Measurements from ENCODE around the gene HEPN1.

Gene HEPN1

DNA sequence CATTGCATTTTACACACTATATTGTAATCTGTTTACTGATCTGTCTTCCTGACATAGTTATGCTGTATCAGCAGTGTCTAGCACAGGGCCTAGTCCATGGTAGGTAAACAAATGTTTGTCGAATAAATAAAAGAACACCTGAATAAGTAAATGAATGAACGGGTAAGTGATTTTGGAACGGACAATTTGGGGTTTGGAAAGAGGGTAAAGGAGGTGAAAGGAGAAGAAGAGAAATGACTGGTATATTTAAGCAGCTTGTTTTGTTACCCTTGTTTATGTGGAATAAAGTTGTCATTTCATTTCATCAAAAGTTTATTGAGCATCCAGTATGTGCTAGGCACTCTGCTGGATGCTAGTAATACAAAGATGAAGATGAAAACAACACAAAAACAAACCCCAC is at the start of gene HEPN1:
Gene HEPN1, plus strand, starts transcription at position 301 of the 400 bp plus-strand sequence.
- DNase-seq (ENCODE audit: low read depth) = no peak

- DNase-seq (ENCODE audit: low read depth) = no peak
Observed at GRCh38 chr11:124869331-124869730, 49.7 kb upstream of the HEPN1 start.

- DNase-seq (ENCODE audit: low read depth) = no peak
Observed at GRCh38 chr11:124869856-124870387, 49.1 kb upstream of the HEPN1 start.

- no peak for DNase-seq (ENCODE audit: low read depth)
Observed at GRCh38 chr11:124870430-124870829, 48.6 kb upstream of the HEPN1 start.

GRCh38 chr11:124872280-124872679 is 46.8 kb upstream of the HEPN1 start:
- no peak for DNase-seq (ENCODE audit: low read depth)

- DNase-seq (ENCODE audit: low read depth) = no peak
Observed at GRCh38 chr11:124872741-124873140, 46.3 kb upstream of the HEPN1 start.

- DNase-seq (ENCODE audit: low read depth) = no peak
Observed at GRCh38 chr11:124873951-124874350, 45.1 kb upstream of the HEPN1 start.

GRCh38 chr11:124874571-124875255 is 44.3 kb upstream of the HEPN1 start:
- no peak for DNase-seq (ENCODE audit: low read depth)

GRCh38 chr11:124875401-124875800 is 43.6 kb upstream of the HEPN1 start:
- DNase-seq (ENCODE audit: low read depth) = no peak

- DNase-seq (ENCODE audit: low read depth) = peak; percentile 75
Observed at GRCh38 chr11:124875943-124876817, 42.9 kb upstream of the HEPN1 start.

- DNase-seq (ENCODE audit: low read depth) = no peak
Observed at GRCh38 chr11:124876818-124877630, 42.0 kb upstream of the HEPN1 start.

DNA sequence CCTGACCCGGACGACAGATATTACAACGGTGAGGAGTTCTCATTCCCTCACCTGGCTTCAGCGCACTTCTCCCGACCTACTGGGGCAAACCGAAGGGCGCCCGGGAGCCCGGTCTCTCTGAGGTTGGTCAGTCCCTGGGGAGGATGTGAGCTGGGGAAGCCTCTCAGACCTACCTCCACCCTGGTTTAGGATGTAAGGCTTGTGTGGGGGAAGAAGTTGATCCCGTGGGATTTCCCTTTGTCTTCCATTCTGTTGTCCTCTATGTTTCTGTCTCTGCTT is 41.5 kb upstream of the HEPN1 start:
- no peak for DNase-seq (ENCODE audit: low read depth)

DNA sequence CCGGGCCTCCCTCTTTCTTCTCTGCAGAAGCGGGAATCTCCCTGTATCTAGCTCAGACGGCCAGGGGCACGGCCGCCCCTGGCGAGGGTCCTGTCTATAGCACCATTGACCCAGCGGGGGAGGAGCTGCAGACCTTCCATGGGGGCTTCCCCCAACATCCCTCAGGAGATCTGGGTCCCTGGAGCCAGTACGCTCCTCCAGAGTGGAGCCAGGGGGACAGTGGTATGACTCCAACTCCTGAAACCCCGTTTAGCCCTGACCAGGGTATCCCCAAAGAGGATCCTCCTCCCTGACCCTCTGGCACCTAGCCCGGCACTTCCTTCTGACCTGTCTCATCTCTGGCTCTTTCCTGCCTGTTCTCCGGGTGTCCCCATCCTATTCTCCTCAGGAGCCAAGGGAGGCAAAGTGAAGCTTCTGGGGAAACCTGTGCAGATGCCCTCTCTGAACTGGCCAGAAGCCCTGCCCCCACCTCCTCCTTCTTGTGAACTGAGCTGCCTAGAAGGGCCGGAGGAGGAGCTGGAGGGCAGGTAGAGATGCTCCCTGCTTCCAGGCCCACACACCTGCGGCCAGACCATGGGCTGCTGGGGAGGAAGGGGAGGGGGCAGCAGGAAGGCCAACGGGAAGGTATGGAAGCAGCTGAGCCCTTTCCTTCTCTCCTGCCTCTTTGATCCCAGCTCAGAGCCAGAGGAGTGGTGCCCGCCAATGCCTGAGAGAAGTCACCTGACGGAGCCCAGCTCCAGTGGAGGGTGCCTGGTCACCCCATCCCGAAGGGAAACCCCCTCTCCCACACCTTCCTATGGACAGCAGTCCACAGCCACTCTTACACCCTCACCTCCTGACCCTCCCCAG is 40.9 kb upstream of the HEPN1 start:
- DNase-seq (ENCODE audit: low read depth) = no peak

GRCh38 chr11:124878759-124879492 is 40.1 kb upstream of the HEPN1 start:
- no peak for DNase-seq (ENCODE audit: low read depth)

DNA sequence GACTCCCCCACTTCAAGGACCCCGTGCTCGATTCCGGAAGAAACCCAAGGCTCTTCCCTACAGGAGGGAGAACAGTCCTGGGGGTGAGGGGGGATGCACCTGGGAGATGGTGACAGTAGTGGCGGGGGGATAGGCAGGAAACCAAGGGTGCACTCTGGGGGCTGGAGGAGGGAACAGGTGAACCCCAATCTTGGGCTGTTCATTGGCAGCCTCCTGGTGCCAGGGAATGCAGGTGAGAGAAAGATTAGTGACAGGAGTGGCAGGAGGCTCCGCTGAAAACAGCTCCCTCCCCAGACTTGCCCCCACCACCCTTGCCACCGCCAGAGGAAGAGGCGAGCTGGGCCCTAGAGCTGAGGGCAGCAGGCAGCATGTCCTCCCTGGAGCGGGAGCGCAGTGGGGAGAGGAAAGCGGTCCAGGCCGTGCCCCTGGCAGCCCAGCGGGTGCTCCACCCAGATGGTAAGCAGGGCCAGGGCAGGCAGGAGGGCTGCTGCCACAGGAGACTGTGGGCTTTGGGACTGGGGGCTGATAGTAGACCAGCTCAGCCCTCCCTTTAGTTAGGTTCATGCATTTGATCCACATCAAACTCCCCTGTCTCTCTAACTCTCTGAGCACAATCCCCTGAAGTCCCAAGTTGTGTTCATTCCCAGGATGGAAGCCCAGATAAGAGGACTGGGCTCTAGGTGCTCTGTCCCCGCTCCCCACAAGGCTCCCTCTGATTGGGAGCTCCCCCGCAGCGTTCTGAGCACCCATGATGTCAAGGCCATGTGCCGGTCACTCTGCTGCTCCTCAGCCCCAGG is 39.4 kb upstream of the HEPN1 start:
- DNase-seq (ENCODE audit: low read depth) = no peak

- no peak for DNase-seq (ENCODE audit: low read depth)
Observed at GRCh38 chr11:124880290-124880611, 38.8 kb upstream of the HEPN1 start.

- no peak for DNase-seq (ENCODE audit: low read depth)
Observed at GRCh38 chr11:124880958-124881357, 38.1 kb upstream of the HEPN1 start.

DNA sequence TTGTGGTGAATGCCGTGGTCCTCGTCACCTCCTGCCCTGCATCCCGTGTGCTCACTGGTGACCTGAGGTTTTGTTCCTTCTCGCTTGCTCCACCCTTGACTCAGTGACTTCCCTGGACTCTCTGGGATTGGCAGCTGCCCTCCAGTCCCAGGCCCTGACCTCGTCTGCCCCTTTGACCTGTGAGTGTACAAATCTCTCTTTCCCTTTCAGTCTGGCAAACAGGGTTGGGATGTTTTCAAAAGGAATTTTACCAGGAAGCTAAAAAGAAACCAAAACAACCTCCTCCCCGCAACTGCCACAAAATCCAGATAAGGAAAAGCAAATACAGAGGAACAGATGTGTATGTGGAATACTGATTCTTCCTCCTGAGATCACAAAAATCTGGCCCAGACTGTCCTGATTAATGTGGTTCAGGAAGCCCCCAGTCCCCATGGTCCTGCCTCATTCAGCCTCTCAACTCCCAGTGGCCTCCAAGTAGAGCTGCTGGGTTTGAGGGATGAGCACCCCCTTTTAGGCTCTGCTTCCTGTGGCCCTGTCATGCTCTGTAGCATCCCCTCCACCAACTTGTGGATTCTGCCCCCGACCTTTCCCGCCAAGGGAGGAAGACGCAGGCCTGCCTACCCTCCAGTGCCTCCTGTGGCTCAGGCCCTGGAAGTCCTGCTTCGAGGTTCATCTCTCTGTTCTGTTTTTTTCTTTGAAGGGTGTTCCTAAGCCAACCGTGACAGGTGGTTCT is 36.5 kb upstream of the HEPN1 start:
- no peak for DNase-seq (ENCODE audit: low read depth)

- no peak for DNase-seq (ENCODE audit: low read depth)
Observed at GRCh38 chr11:124884340-124884739, 34.7 kb upstream of the HEPN1 start.

All from HS-5 (cell line).